HEK293 (cell line): ENCODE data around the gene CLK2.
A peak's percentile ranks its signal among the peaks of the same experiment; 100 is the strongest.

Experiments
- CTCF ChIA-PET: fragments of 350-600 bp; formaldehyde crosslinking; extraction: SDS; loops from one replicate; lab custom pipeline; 2021; ENCODE audit warnings: antibody characterized with exemption; lab: Yijun Ruan, JAX
- POLR2A ChIA-PET: fragments of 300-600 bp; formaldehyde crosslinking; extraction: SDS; loops from one replicate; lab custom pipeline; 2020; ENCODE audit warnings: antibody characterized with exemption, inconsistent platforms; lab: Yijun Ruan, JAX
- H3K27ac ChIP-seq: fragments of 200-500 bp; sonication (Bioruptor generic); 2 replicates; pipeline ENCODE4 v1.5.1; 2014; ENCODE audit warnings: low read depth, low read length, control low read depth, inconsistent platforms; ENCODE audit errors: extremely low read depth
- H3K36me3 ChIP-seq, 2 experiments: fragments of 200-500 bp in 1 of 2; sonication (Bioruptor generic) in 1 of 2; 1 replicate in 1 of 2; 2 replicates in 1 of 2; pipeline ENCODE4 v1.5.1; 2014 to 2017; ENCODE audit warnings: inconsistent platforms in 2 of 2, low read length in 2 of 2; ENCODE audit not compliant: control insufficient read depth in 2 of 2, insufficient read depth in 1 of 2
- H3K4me1 ChIP-seq: fragments of 200-500 bp; sonication (Bioruptor generic); 2 replicates; pipeline ENCODE4 v1.5.1; 2014; ENCODE audit warnings: mild to moderate bottlenecking, low read length, inconsistent platforms; ENCODE audit not compliant: control insufficient read depth, insufficient read depth
- H3K4me3 ChIP-seq: 2 replicates; pipeline ENCODE4 v1.5.1; 2011; ENCODE audit warnings: low read depth, mild to moderate bottlenecking, control low read depth, low read length, moderate library complexity
- H3K9me3 ChIP-seq: fragments of 200-500 bp; sonication (Bioruptor generic); 2 replicates; pipeline ENCODE4 v1.5.1; 2014; ENCODE audit warnings: low read depth, low read length, inconsistent platforms; ENCODE audit not compliant: control insufficient read depth, insufficient read depth
- BCL11A ChIP-seq: fragments of 450-650 bp; formaldehyde crosslinking; IDR thresholded peaks from 2 replicates; pipeline ENCODE4 v1.5.1; 2016; ENCODE audit warnings: low read depth, missing biosample characterization, missing genetic modification characterization
- CTCF ChIP-seq: fragments of 450-650 bp; formaldehyde crosslinking; IDR thresholded peaks from 2 replicates; pipeline ENCODE4 v1.5.1; 2016; ENCODE audit warnings: missing biosample characterization, missing genetic modification characterization
- IKZF3 ChIP-seq: fragments of 450-650 bp; IDR thresholded peaks from 2 replicates; pipeline ENCODE4 v1.5.0; 2018; ENCODE audit warnings: missing biosample characterization, mild to moderate bottlenecking, missing genetic modification characterization, moderate library complexity
- INSM2 ChIP-seq: fragments of 450-650 bp; formaldehyde crosslinking; IDR thresholded peaks from 2 replicates; pipeline ENCODE4 v1.5.1; 2016; ENCODE audit warnings: missing biosample characterization, missing genetic modification characterization
- PBX3 ChIP-seq: sonication (generic); formaldehyde crosslinking; IDR thresholded peaks from 2 replicates; pipeline ENCODE4 v1.8.1; 2022; ENCODE audit warnings: mild to moderate bottlenecking, moderate library complexity, missing genetic modification reagents
- RBAK ChIP-seq: fragments of 450-650 bp; formaldehyde crosslinking; IDR thresholded peaks from 2 replicates; pipeline ENCODE4 v1.5.1; 2016; ENCODE audit warnings: missing biosample characterization, missing genetic modification characterization
- SP3 ChIP-seq: fragments of 450-650 bp; formaldehyde crosslinking; IDR thresholded peaks from 2 replicates; pipeline ENCODE4 v1.5.1; 2016; ENCODE audit warnings: missing biosample characterization, missing genetic modification characterization
- YY1 ChIP-seq: fragments of 450-650 bp; formaldehyde crosslinking; IDR thresholded peaks from 2 replicates; pipeline ENCODE4 v1.5.1; 2018; ENCODE audit warnings: missing biosample characterization, missing genetic modification characterization
- ZBTB20 ChIP-seq: fragments of 450-650 bp; formaldehyde crosslinking; IDR thresholded peaks from 2 replicates; pipeline ENCODE4 v1.5.1; 2016; ENCODE audit warnings: missing biosample characterization, missing genetic modification characterization
- ZBTB8A ChIP-seq: fragments of 450-650 bp; formaldehyde crosslinking; IDR thresholded peaks from 2 replicates; pipeline ENCODE4 v1.5.1; 2016; ENCODE audit warnings: missing biosample characterization, missing genetic modification characterization
- ZNF121 ChIP-seq: fragments of 450-650 bp; formaldehyde crosslinking; IDR thresholded peaks from 2 replicates; pipeline ENCODE4 v1.5.1; 2016; ENCODE audit warnings: missing biosample characterization, missing genetic modification characterization
- ZNF133 ChIP-seq: fragments of 450-650 bp; formaldehyde crosslinking; IDR thresholded peaks from 2 replicates; pipeline ENCODE4 v1.5.1; 2016; ENCODE audit warnings: missing biosample characterization, missing genetic modification characterization
- ZNF157 ChIP-seq: fragments of 450-650 bp; formaldehyde crosslinking; IDR thresholded peaks from 2 replicates; pipeline ENCODE4 v1.5.1; 2016; ENCODE audit warnings: missing biosample characterization, missing genetic modification characterization
- ZNF324 ChIP-seq: fragments of 450-650 bp; formaldehyde crosslinking; IDR thresholded peaks from 2 replicates; pipeline ENCODE4 v1.5.1; 2016; ENCODE audit warnings: missing biosample characterization, missing genetic modification characterization
- ZNF341 ChIP-seq: fragments of 450-650 bp; formaldehyde crosslinking; IDR thresholded peaks from 2 replicates; pipeline ENCODE4; 2016; ENCODE audit warnings: low read depth, missing biosample characterization, missing genetic modification characterization
- ZNF362 ChIP-seq: fragments of 450-650 bp; formaldehyde crosslinking; IDR thresholded peaks from 2 replicates; pipeline ENCODE4 v1.5.1; 2016; ENCODE audit warnings: missing biosample characterization, missing genetic modification characterization
- ZNF501 ChIP-seq: fragments of 450-650 bp; formaldehyde crosslinking; IDR thresholded peaks from 2 replicates; pipeline ENCODE4 v1.5.1; 2016; ENCODE audit warnings: missing biosample characterization, missing genetic modification characterization
- ZNF514 ChIP-seq: fragments of 450-650 bp; formaldehyde crosslinking; IDR thresholded peaks from 2 replicates; pipeline ENCODE4 v1.5.1; 2016; ENCODE audit warnings: missing biosample characterization, missing genetic modification characterization
- ZNF571 ChIP-seq: fragments of 450-650 bp; formaldehyde crosslinking; IDR thresholded peaks from 2 replicates; pipeline ENCODE4 v1.5.0; 2017; ENCODE audit warnings: missing biosample characterization, missing genetic modification characterization
- ZNF621 ChIP-seq: fragments of 450-650 bp; formaldehyde crosslinking; IDR thresholded peaks from 2 replicates; pipeline ENCODE4 v1.5.1; 2017; ENCODE audit warnings: missing biosample characterization, missing genetic modification characterization
- ZNF658 ChIP-seq: fragments of 450-650 bp; formaldehyde crosslinking; IDR thresholded peaks from 2 replicates; pipeline ENCODE4; 2016; ENCODE audit warnings: missing biosample characterization, missing genetic modification characterization
- ZNF707 ChIP-seq: fragments of 450-650 bp; formaldehyde crosslinking; IDR thresholded peaks from 2 replicates; pipeline ENCODE4 v1.5.1; 2016; ENCODE audit warnings: missing biosample characterization, missing genetic modification characterization
- ZXDB ChIP-seq: fragments of 450-650 bp; formaldehyde crosslinking; IDR thresholded peaks from 2 replicates; pipeline ENCODE4 v1.5.1; 2016; ENCODE audit warnings: missing biosample characterization, missing genetic modification characterization

CLK2 gene

GRCh38 chr1:155272466-155273342 lies 600 bp downstream of the CLK2 start (continued):
- TF ChIP-seq ZBTB20 (tag by site-specific recombination) (peak; percentile 94), ZNF341 (tag by site-specific recombination) (no peak), IKZF3 (tag by site-specific recombination) (no peak), RBAK (tag by site-specific recombination) (no peak), ZXDB (tag by site-specific recombination) (0 out of 2 replicates have a peak, but pooled peaks have one; percentile 66), ZNF121 (tag by site-specific recombination) (no peak), ZBTB8A (tag by site-specific recombination) (peak; percentile 27; the same call in 1 of the 2 replicates), ZNF362 (tag by site-specific recombination) (no peak), SP3 (tag by site-specific recombination) (no peak), ZNF621 (tag by site-specific recombination) (no peak), ZNF157 (tag by site-specific recombination) (no peak), CTCF (tag by site-specific recombination) (no peak), ZNF658 (tag by site-specific recombination) (no peak), YY1 (peak; percentile 89), ZNF133 (tag by site-specific recombination) (no peak), BCL11A (no peak), ZNF514 (tag by site-specific recombination) (no peak), ZNF324 (tag by site-specific recombination) (no peak; the same call in 1 of the 2 replicates)

- Histone ChIP-seq H3K4me3 (no peak overlapping the region), H3K36me3 (peaks cover 32 to 78% of the 10 kb centered on the region in 2 experiments), H3K9me3 (no peaks in the 10 kb centered on the region), H3K4me1 (no peaks in the 10 kb centered on the region), H3K27ac (no peak overlapping the region)
- ChIA-PET CTCF (interaction anchor here (1.5 kb wide), 1 partner anchor 19 kb away, joined by 5 read pairs; no protein-coding TSS in a partner anchor), POLR2A (no interaction called here)
- TF ChIP-seq ZNF707 (no peak), INSM2 (tag by site-specific recombination) (no peak), PBX3 (no peak), ZNF571 (no peak), SP3 (tag by site-specific recombination) (no peak), ZNF501 (tag by site-specific recombination) (no peak)
Measured at GRCh38 chr1:155269381-155269780, 3.9 kb downstream of the CLK2 start.
